Lung (tissue), 12 donors: Measurements from ENCODE around the gene RRP8. TPM values are rescaled to one million over a fixed set of nuclear protein-coding genes. Genes with fewer than 3 reads are reported as not detected.

Experiments
- ATAC-seq: fragments of 200-7000 bp; cut with Tn5 transposase; one replicate; pipeline ENCODE4 v1.9.1; 2020; ENCODE audit warnings: moderate number of reproducible peaks; ENCODE audit not compliant: insufficient read depth, low FRiP score
- DNase-seq, 3 donors: peaks; one replicate each; pipeline ENCODE4 v3.0.0-alpha.2; 2013 to 2017
- H3K27ac ChIP-seq, 2 donors: one replicate each; pipeline ENCODE4 v1.5.1; 2013; ENCODE audit warnings: mild to moderate bottlenecking in 2 of 2, moderate library complexity in 2 of 2, control low read depth in 1 of 2, inconsistent platforms in 1 of 2, low read depth in 1 of 2, low read length in 1 of 2
- H3K27me3 ChIP-seq, 3 donors: one replicate each; pipeline ENCODE4 v1.5.1; 2013; ENCODE audit warnings: low read length in 2 of 3; ENCODE audit not compliant: control insufficient read depth in 3 of 3, insufficient read depth in 3 of 3
- H3K36me3 ChIP-seq, 4 donors: one replicate each; pipeline ENCODE4 v1.5.1; 2013; ENCODE audit warnings: low read length in 4 of 4, mild to moderate bottlenecking in 1 of 4, moderate library complexity in 1 of 4; ENCODE audit not compliant: control insufficient read depth in 4 of 4, insufficient read depth in 4 of 4
- H3K4me1 ChIP-seq, 5 donors: one replicate each; pipeline ENCODE4 v1.5.1; 2013; ENCODE audit warnings: low read length in 5 of 5, mild to moderate bottlenecking in 2 of 5, moderate library complexity in 1 of 5; ENCODE audit not compliant: control insufficient read depth in 5 of 5, insufficient read depth in 5 of 5
- H3K4me3 ChIP-seq: one replicate; pipeline ENCODE4 v1.5.1; 2013; ENCODE audit warnings: mild to moderate bottlenecking, control low read depth, moderate library complexity
- H3K9ac ChIP-seq, 2 donors: one replicate each; pipeline ENCODE4 v1.5.1; 2013; ENCODE audit warnings: low read length in 2 of 2, control low read depth in 1 of 2; ENCODE audit not compliant: insufficient read depth in 1 of 2
- H3K9me3 ChIP-seq, 4 donors: one replicate each; pipeline ENCODE4 v1.5.1; 2013; ENCODE audit warnings: low read length in 3 of 4, mild to moderate bottlenecking in 1 of 4, moderate library complexity in 1 of 4; ENCODE audit not compliant: control insufficient read depth in 4 of 4, insufficient read depth in 3 of 4
- CTCF ChIP-seq: IDR thresholded peaks from 2 replicates; pipeline ENCODE4 v1.5.1; 2012; ENCODE audit warnings: mild to moderate bottlenecking; ENCODE audit errors: control extremely low read depth, extremely low read depth
- WGBS, 2 donors: extraction: QIAGEN DNeasy Blood & Tissue Kit; methylation state at CpG; one replicate each; pipeline ENCODE4 v1.1.7; 2013; 5-methylcytosine and 5-hydroxymethylcytosine counted together
- polyA plus RNA-seq, 2 donors: library from polyadenylated mRNA; stranded (reverse); fragments of 200-250 nt; gene quantifications; one replicate each; pipeline ENCODE4 v1.2.1, GENCODE V29; 2013
- total RNA-seq, 2 donors: library from RNA; depleted of rRNA in 1 of 2; stranded (reverse); fragments of >200 nt in 1 of 2; gene quantifications; one replicate each; pipeline ENCODE4 v1.2.1, GENCODE V29; 2014 to 2021
- donor health status: control.
- donor health status: control.
- donor health status: Bipolar disorder and iron deficiency.
- donor health status: healthy.
- donor health status: DM: yes; HTN: yes; CAD: no.

Gene RRP8
- total and polyA plus RNA-seq, 4 donors = 15.0 to 19.1 (median 16.8) TPM

- Histone ChIP-seq H3K36me3 (peaks cover 0 to 24% (median 13%) of the 10 kb centered on the region in 4 donors), H3K27ac (peak overlapping the region in 1 of 2 donors; percentile 37), H3K4me3 (no peak overlapping the region), H3K4me1 (peaks cover 7 to 28% (median 12%) of the 10 kb centered on the region in 5 donors), H3K9me3 (no peaks in the 10 kb centered on the region), H3K9ac (no peak overlapping the region), H3K27me3 (no peaks in the 10 kb centered on the region)
- 65 to 85% methylated on average over 4 of the region's 4 CpGs for WGBS, 2 donors
- no peak for DNase-seq
- ATAC-seq = no peak
- TF ChIP-seq CTCF = no peak
Observed at GRCh38 chr11:6638429-6638828, 35.0 kb upstream of the RRP8 start.

- H3K4me1 ChIP-seq = peaks cover 7 to 28% (median 12%) of the 10 kb centered on the region in 5 donors
Observed at GRCh38 chr11:6637871-6638270, 34.5 kb upstream of the RRP8 start.

GRCh38 chr11:6636480-6636879 lies 33.1 kb upstream of the RRP8 start:
- H3K4me3 ChIP-seq = no peak overlapping the region
- no peak for DNase-seq
- no peaks in the 10 kb centered on the region for H3K27me3 ChIP-seq
- TF ChIP-seq CTCF = no peak
- peaks cover 0 to 39% (median 17%) of the 10 kb centered on the region in 4 donors for H3K36me3 ChIP-seq
- H3K9ac ChIP-seq = no peak overlapping the region
- peaks cover 0 to 1% (median 0%) of the 10 kb centered on the region in 4 donors for H3K9me3 ChIP-seq
- ATAC-seq = no peak
- H3K27ac ChIP-seq = peak overlapping the region in 1 of 2 donors; percentile 55
- WGBS, 2 donors = 79 to 85% methylated on average over 3 of the region's 3 CpGs
- peaks cover 7 to 28% (median 12%) of the 10 kb centered on the region in 5 donors for H3K4me1 ChIP-seq

More at GRCh38 chr11:6637871-6638270, 34.5 kb upstream of the RRP8 start:
- WGBS, 2 donors = 38 to 63% methylated on average over 3 of the region's 3 CpGs
- peaks cover 0 to 30% (median 15%) of the 10 kb centered on the region in 4 donors for H3K36me3 ChIP-seq
- DNase-seq (no peak), ATAC-seq (peak; percentile 71)
- peak overlapping the region in 1 of 2 donors; percentile 37 for H3K27ac ChIP-seq
- no peak overlapping the region for H3K4me3 ChIP-seq
- H3K9me3 ChIP-seq = no peaks in the 10 kb centered on the region
- H3K27me3 ChIP-seq = no peaks in the 10 kb centered on the region
- no peak overlapping the region for H3K9ac ChIP-seq
- no peak for TF ChIP-seq CTCF
